Embryonic facial prominence (tissue), 1 donor: Measurements from ENCODE around the gene TP53I3.
A peak's percentile ranks its signal among the peaks of the same experiment; 100 is the strongest.
"Not testable (repeated sequence)": the region's sequence is repeated elsewhere in the genome, so short reads cannot be mapped to it uniquely, and the experiment has no call there.

Source experiments
- DNase-seq: peaks from one replicate; pipeline ENCODE4 v3.0.0-alpha.2; 2016; ENCODE audit errors: extremely low spot score

Gene TP53I3

GRCh38 chr2:24084386-24085199, at the start of gene TP53I3:
Gene TP53I3, minus strand, starts transcription at chr2:24084834. Its CDS starts 508 bp downstream, at chr2:24084326.
- DNase-seq, result peak; percentile 70

GRCh38 chr2:24132543-24132942, 47.9 kb upstream of the TP53I3 start:
- no peak for DNase-seq

- DNase-seq, result no peak
Observed at GRCh38 chr2:24125956-24126355, 41.3 kb upstream of the TP53I3 start.

DNA sequence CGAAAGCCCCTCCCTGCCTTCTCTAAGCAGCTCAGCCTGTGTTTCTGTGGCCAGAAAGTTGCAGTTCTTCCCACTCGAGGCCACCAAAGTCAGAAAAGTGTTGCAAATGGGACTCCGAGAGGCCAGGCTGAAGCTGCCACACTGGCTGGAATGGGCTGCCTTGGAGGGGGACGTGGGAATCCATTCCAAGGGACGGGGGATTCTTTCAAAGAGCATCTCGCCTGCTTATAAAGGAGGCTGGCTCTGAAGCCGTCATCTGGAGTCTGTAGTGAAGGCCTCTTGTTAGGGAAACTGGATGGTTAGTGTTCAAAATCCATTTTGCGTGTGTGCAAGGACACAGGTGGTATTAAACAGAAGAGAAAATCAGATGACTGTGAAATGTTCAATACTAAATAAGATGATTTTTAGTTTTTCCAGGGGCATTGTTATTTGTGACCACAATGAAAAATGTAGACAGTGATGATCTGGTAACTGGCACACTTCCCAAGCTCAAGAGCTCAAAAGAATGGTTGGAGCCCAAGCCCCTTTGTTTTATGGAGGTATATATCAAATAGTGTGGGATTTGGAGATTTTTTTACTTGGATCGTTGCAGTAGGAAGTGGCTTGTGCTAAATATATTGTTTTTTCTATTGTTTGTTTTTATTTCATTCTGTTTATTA, 39.4 kb upstream of the TP53I3 start:
- DNase-seq, result peak; percentile 12

DNA sequence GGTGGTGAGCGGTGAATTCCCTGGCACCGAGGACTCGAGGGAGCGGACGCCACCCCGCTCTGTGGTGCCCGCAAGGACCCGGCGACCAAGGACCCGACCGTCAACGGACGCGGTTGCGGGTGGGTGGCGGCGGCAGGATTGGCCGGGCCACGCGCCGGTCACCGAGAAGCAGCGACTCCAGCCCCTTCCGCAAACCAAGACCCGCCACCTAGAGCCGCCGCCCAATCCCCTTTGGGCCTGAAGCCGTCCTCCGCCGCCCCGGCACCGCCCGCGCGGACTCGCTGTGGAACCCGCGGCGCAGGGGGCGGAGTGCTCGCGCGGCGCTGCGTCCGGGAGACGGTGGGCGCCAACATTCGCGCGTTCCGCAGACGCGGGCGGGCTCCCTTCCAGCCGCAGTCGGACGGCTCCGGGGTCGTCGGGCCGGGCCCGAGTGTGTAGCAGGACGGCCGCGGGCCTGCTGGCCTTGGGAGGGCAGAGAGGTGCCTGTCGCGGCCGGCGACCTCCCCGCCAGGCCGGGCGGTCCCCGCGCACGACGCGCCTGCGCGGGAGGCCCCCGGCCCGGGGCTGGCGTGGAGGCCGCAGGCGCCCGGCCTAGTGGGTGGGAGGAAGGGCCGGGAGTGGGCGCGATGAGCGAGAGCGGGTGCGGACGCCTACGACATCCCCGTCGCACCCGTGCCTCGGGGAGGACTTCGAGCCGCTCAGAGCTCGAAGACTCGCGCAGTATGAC, 38.7 kb upstream of the TP53I3 start, which contains the start of the genes FAM228B and PFN4:
Gene FAM228B, plus strand, starts transcription at position 275 of the 727 bp plus-strand sequence. CDS start 893 bp downstream, outside the sequence.
Gene PFN4, minus strand, starts transcription at position 140 of the 727 bp plus-strand sequence. CDS start 799 bp downstream, outside the sequence.
- DNase-seq, result peak; percentile 40

GRCh38 chr2:24122366-24123194, 37.9 kb upstream of the TP53I3 start:
- no peak for DNase-seq

GRCh38 chr2:24121469-24121868, 36.8 kb upstream of the TP53I3 start:
- DNase-seq, result peak; percentile 14

- DNase-seq, result no peak
Observed at GRCh38 chr2:24121066-24121465, 36.4 kb upstream of the TP53I3 start.

DNA sequence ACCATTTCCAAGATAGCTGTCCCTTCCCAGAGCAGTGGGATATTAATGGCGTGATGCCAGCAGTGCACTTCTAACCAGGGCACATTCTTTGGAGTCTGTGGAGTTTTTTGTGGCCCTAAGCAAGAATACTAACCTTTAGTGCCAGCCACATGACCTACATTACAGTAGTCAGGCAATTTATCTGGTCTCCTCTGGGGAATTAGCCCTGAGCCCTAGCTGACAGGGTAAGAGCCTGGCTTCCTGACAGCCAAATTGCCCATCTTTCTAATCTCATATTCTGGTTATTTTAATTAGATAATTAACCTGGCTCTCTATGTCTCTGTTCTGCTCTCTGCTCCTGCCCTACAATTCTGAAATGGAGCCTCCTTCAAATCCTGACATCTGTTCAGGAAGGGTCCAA, 33.3 kb upstream of the TP53I3 start:
- no peak for DNase-seq

- no peak for DNase-seq
Observed at GRCh38 chr2:24115057-24115456, 30.4 kb upstream of the TP53I3 start.

- DNase-seq, result no peak
Observed at GRCh38 chr2:24111407-24111901, 26.8 kb upstream of the TP53I3 start.

DNA sequence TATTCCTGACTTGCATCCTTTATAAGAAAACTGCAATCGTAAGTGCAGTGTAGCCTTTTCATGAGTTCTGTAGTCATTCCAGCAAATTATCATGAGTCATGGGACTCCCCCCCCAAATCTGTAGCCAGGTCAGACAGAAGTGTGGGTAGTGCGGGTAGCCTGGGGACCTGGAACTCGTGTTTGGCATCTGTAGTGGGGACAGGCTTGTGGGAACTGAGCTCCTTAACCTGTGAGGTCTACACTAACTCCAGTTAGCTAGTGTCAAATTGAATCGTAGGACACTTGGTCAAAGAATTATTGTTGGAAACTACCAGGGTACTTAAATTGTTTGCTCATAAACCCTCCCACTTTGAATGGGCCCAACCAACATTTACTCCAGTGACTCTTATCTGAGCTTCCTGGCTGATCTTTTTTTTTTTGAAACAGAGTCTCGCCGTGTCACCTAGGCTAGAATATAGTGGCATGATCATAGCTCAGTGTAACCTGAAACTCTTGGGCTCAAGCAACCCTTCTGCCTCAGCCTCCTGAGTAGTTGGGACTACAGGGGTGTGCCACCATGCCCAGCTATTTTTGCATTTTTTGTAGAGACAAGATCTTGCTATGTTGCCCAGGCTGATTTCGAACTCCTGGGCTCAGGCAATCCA, 26.1 kb upstream of the TP53I3 start:
- no peak for DNase-seq

- not testable (repeated sequence) for DNase-seq
Observed at GRCh38 chr2:24109431-24109830, 24.8 kb upstream of the TP53I3 start.

- no peak for DNase-seq
Observed at GRCh38 chr2:24107336-24107735, 22.7 kb upstream of the TP53I3 start.

DNA sequence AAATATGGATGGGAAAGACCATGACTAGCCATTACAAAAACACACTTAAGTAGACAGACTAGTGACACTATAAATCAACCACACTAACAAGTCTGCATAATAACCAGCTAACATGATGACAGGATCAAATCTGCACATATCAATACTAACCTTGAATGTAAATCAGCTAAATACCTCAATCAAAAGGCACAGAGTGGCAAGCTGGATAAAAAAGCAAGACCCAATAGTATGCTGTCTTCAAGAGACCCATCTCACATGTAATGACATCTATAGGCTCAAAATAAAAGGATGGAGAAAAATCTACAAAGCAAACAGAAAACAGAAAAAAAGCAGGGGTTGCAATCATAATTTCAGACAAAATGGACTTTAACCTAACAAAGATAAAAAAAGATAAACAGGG, 22.2 kb upstream of the TP53I3 start:
- no peak for DNase-seq

- no peak for DNase-seq
Observed at GRCh38 chr2:24105816-24106215, 21.2 kb upstream of the TP53I3 start.

GRCh38 chr2:24104906-24105305, 20.3 kb upstream of the TP53I3 start:
- DNase-seq, result no peak

DNA sequence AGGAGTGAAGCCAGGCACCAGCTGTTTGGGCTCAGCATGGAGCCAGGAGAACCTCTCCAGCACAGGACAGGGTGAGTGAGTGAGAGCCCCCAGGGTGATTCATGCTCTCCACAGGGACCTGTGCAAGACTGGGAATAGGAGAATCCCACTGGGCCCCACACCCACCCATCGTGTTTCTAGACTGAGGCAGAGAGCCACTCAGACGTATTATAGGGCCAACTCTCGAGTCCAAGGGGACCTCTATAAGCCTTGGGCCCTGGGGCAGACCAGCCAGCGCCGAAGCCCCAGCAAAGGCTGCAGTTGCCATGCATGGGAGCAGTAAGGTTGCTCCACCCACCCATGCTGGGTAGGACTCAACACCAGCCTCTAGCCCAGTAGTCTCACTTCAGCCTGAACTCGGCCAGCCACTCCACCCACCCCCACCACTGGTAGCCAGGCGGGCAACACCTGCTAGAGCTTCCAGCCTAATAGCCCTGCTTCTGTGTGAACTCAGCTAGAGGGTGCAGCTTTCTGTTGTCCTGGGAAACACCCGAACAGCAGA, 19.5 kb upstream of the TP53I3 start:
- DNase-seq, result no peak

- DNase-seq, result no peak
Observed at GRCh38 chr2:24102677-24103076, 18.0 kb upstream of the TP53I3 start.

- no peak for DNase-seq
Observed at GRCh38 chr2:24101992-24102391, 17.4 kb upstream of the TP53I3 start.
